GM19023 (cell line): ENCODE results near the gene FCF1.
"Not testable (repeated sequence)": the region's sequence is repeated elsewhere in the genome, so short reads cannot be mapped to it uniquely, and the experiment has no call there.

Experiments used
- ATAC-seq: cut with Tn5 transposase; IDR thresholded peaks from one replicate; pipeline ENCODE4 v1.9.1; 2021; ENCODE audit warnings: mild to moderate bottlenecking, moderate library complexity; ENCODE audit not compliant: unreplicated experiment

The FCF1 gene

GRCh38 chr14:74697976-74698375, 15.0 kb upstream of the FCF1 start:
- ATAC-seq: no peak

- ATAC-seq: no peak
Measured at GRCh38 chr14:74698465-74698864, 14.5 kb upstream of the FCF1 start.

- no peak for ATAC-seq
Measured at GRCh38 chr14:74702293-74702692, 10.7 kb upstream of the FCF1 start.

GRCh38 chr14:74703043-74703442, 9.9 kb upstream of the FCF1 start:
- ATAC-seq: no peak

- no peak for ATAC-seq
Measured at GRCh38 chr14:74704656-74705055, 8.3 kb upstream of the FCF1 start.

- ATAC-seq: no peak
Measured at GRCh38 chr14:74705613-74706500, 7.1 kb upstream of the FCF1 start.

GRCh38 chr14:74710480-74710879, 2.5 kb upstream of the FCF1 start:
- no peak for ATAC-seq

GRCh38 chr14:74711651-74712050, 1.3 kb upstream of the FCF1 start:
- no peak for ATAC-seq

- no peak for ATAC-seq
Measured at GRCh38 chr14:74713395-74713735, 421 bp downstream of the FCF1 start.

- ATAC-seq: no peak
Measured at GRCh38 chr14:74720526-74720925, 7.6 kb downstream of the FCF1 start.

GRCh38 chr14:74723134-74723533, 10.2 kb downstream of the FCF1 start:
- ATAC-seq: no peak

GRCh38 chr14:74732387-74732786, 19.4 kb downstream of the FCF1 start:
- ATAC-seq: no peak

GRCh38 chr14:74733221-74733620, 20.3 kb downstream of the FCF1 start:
- no peak for ATAC-seq

GRCh38 chr14:74735125-74735524, 22.2 kb downstream of the FCF1 start:
- ATAC-seq: no peak

- ATAC-seq: no peak
Measured at GRCh38 chr14:74737753-74738325, 24.9 kb downstream of the FCF1 start.

- no peak for ATAC-seq
Measured at GRCh38 chr14:74739293-74740030, 26.5 kb downstream of the FCF1 start.

- no peak for ATAC-seq
Measured at GRCh38 chr14:74747237-74747636, 34.3 kb downstream of the FCF1 start.

- no peak for ATAC-seq
Measured at GRCh38 chr14:74754157-74754556, 41.2 kb downstream of the FCF1 start.

- ATAC-seq: no peak
Measured at GRCh38 chr14:74754899-74755298, 42.0 kb downstream of the FCF1 start.

GRCh38 chr14:74756326-74756725, 43.4 kb downstream of the FCF1 start:
- ATAC-seq: no peak

- not testable (repeated sequence) for ATAC-seq
Measured at GRCh38 chr14:74758505-74758904, 45.6 kb downstream of the FCF1 start.
